Parathyroid adenoma (tissue), 2 donors: ENCODE results near the gene LUZP2.

Experiments
- H2AFZ ChIP-seq: fragments of 300-600 bp; sonication (generic); one replicate; pipeline ENCODE4 v1.7.0; 2017; ENCODE audit warnings: antibody characterized with exemption, mild to moderate bottlenecking
- H3K27ac ChIP-seq: fragments of 300-600 bp; sonication (generic); one replicate; pipeline ENCODE4 v1.7.0; 2017
- H3K27me3 ChIP-seq: fragments of 300-600 bp; sonication (generic); one replicate; pipeline ENCODE4 v1.7.0; 2017; ENCODE audit warnings: low read length; ENCODE audit not compliant: control insufficient read depth, insufficient read depth
- H3K36me3 ChIP-seq: fragments of 300-600 bp; sonication (generic); one replicate; pipeline ENCODE4 v1.7.0; 2017; ENCODE audit warnings: low read length; ENCODE audit not compliant: control insufficient read depth, insufficient read depth
- H3K4me1 ChIP-seq: fragments of 300-600 bp; sonication (generic); one replicate; pipeline ENCODE4 v1.7.0; 2017; ENCODE audit warnings: control low read depth
- H3K4me2 ChIP-seq: fragments of 300-600 bp; sonication (generic); one replicate; pipeline ENCODE4 v1.7.0; 2017; ENCODE audit warnings: low read length
- H3K4me3 ChIP-seq: fragments of 300-600 bp; sonication (generic); one replicate; pipeline ENCODE4 v1.7.0; 2017; ENCODE audit warnings: low read depth, low read length
- H3K79me2 ChIP-seq: fragments of 300-600 bp; sonication (generic); one replicate; pipeline ENCODE4 v1.7.0; 2017; ENCODE audit warnings: control low read depth
- H3K9ac ChIP-seq: fragments of 300-600 bp; sonication (generic); one replicate; pipeline ENCODE4 v1.7.0; 2017; ENCODE audit warnings: mild to moderate bottlenecking
- H3K9me3 ChIP-seq: fragments of 300-600 bp; sonication (generic); one replicate; pipeline ENCODE4 v1.7.0; 2017; ENCODE audit warnings: low read length; ENCODE audit not compliant: control insufficient read depth
- CTCF ChIP-seq: fragments of 300-600 bp; sonication (generic); IDR thresholded peaks from one replicate; pipeline ENCODE4 v1.7.0; 2017; ENCODE audit warnings: antibody characterized with exemption, mild to moderate bottlenecking
- donor health status: primary hyperparathyroidism.

Gene LUZP2

DNA sequence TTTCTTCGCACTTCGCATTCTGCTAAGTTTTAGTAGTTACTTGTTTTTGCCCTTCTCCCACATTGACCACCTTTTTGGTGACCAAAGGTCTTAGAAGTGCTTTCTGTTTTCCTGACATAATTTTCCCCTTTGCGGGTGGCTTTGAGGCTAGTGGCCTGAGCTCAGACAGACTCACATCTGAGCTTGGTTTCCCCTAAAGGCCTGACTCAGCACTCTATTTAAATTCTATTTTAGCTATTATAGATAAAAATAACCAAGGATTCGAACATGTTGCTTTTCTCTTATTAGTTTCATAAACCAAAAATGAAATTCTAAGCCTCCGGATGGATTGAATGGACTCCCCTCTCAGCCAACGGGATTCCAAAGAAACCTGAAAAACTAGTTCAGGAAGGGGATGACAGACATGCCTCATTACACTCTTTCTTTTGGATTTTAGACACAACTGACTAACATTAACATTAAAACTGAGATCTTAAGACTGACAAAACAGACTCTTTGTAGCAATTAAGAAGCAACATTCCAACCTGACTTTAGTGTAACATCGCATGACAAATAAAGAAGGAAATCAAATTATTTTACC is 258.5 kb downstream of the LUZP2 start:
- Histone ChIP-seq H3K27me3 (no peaks in the 10 kb centered on the region), H3K36me3 (no peaks in the 10 kb centered on the region), H3K79me2 (no peaks in the 10 kb centered on the region), H3K4me3 (no peak overlapping the region), H3K9me3 (no peaks in the 10 kb centered on the region), H3K9ac (no peak overlapping the region), H3K27ac (no peak overlapping the region), H2AFZ (no peak overlapping the region), H3K4me2 (no peak overlapping the region), H3K4me1 (no peaks in the 10 kb centered on the region)
- TF ChIP-seq CTCF: no peak

DNA sequence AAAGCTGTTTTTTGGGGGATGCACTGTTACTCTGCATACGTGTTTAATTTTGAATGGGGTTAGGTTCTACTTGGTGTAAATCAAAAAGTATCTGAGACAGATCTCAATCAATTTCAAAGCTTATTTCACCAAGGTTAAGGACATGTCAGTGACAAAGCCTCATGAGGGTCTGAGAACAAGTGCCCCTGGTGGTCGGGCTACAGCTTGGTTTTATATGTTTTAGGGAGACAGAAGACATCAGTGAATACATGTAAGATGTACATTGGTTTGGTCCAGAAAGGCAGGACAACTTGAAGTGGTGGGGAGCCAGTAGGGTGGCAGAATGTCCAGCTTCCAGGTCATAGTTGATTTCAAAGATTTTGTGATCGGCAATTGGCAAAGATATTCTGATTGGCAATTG is 262.9 kb downstream of the LUZP2 start:
- Histone ChIP-seq H3K27ac (no peak overlapping the region), H3K36me3 (no peaks in the 10 kb centered on the region), H3K4me3 (no peak overlapping the region), H3K9me3 (no peaks in the 10 kb centered on the region), H2AFZ (no peak overlapping the region), H3K9ac (no peak overlapping the region), H3K4me2 (no peak overlapping the region), H3K79me2 (no peaks in the 10 kb centered on the region), H3K27me3 (no peaks in the 10 kb centered on the region), H3K4me1 (no peaks in the 10 kb centered on the region)
- no peak for TF ChIP-seq CTCF

DNA sequence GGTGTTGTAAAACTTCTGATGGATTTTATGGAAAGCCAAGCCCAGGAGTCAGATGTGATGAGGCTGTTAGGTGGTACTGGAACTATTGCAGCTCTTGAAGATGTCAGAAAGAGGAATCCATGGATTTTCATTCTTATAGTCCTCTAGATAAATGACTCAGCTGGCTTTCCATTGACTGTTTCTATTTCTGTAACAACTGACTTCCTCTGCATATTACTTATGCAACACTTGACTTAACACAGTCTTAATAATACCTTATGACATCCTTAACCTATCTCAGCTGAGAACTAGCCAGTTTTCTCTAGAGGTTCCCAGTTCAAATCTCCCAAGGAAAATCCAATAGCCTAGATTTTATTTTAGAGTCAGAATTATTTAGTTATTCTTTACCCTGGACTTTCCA is 263.8 kb downstream of the LUZP2 start:
- Histone ChIP-seq H3K79me2 (no peaks in the 10 kb centered on the region), H3K9me3 (no peaks in the 10 kb centered on the region), H3K9ac (no peak overlapping the region), H3K4me1 (no peaks in the 10 kb centered on the region), H3K27ac (no peak overlapping the region), H3K36me3 (no peaks in the 10 kb centered on the region), H3K4me2 (no peak overlapping the region), H2AFZ (no peak overlapping the region), H3K27me3 (no peaks in the 10 kb centered on the region), H3K4me3 (no peak overlapping the region)
- no peak for TF ChIP-seq CTCF

- Histone ChIP-seq H3K4me2 (no peak overlapping the region), H3K27me3 (no peaks in the 10 kb centered on the region), H2AFZ (no peak overlapping the region), H3K9ac (no peak overlapping the region), H3K9me3 (no peaks in the 10 kb centered on the region), H3K4me1 (no peaks in the 10 kb centered on the region), H3K36me3 (no peaks in the 10 kb centered on the region), H3K27ac (no peak overlapping the region), H3K79me2 (no peaks in the 10 kb centered on the region), H3K4me3 (no peak overlapping the region)
- TF ChIP-seq CTCF: no peak
Measured at GRCh38 chr11:24762076-24762475, 265.2 kb downstream of the LUZP2 start.

GRCh38 chr11:24767411-24767810 is 270.6 kb downstream of the LUZP2 start:
- no peaks in the 10 kb centered on the region for H3K9me3 ChIP-seq
- H3K4me1 ChIP-seq: no peaks in the 10 kb centered on the region
- no peak overlapping the region for H3K27ac ChIP-seq
- no peaks in the 10 kb centered on the region for H3K27me3 ChIP-seq
- H3K4me3 ChIP-seq: no peak overlapping the region
- H3K4me2 ChIP-seq: no peak overlapping the region
- no peak overlapping the region for H2AFZ ChIP-seq
- TF ChIP-seq CTCF: no peak
- no peaks in the 10 kb centered on the region for H3K36me3 ChIP-seq
- H3K79me2 ChIP-seq: no peaks in the 10 kb centered on the region
- H3K9ac ChIP-seq: no peak overlapping the region
